Measurements from ENCODE around the gene FLNA. TPM values are rescaled to one million over a fixed set of nuclear protein-coding genes. Genes with fewer than 3 reads are reported as not detected.
A peak's percentile ranks its signal among the peaks of the same experiment; 100 is the strongest.
"Not testable (repeated sequence)": the region's sequence is repeated elsewhere in the genome, so short reads cannot be mapped to it uniquely, and the experiment has no call there.

Gene FLNA
- total RNA-seq, 1 experiment from 2014 or later = 920 TPM

DNA sequence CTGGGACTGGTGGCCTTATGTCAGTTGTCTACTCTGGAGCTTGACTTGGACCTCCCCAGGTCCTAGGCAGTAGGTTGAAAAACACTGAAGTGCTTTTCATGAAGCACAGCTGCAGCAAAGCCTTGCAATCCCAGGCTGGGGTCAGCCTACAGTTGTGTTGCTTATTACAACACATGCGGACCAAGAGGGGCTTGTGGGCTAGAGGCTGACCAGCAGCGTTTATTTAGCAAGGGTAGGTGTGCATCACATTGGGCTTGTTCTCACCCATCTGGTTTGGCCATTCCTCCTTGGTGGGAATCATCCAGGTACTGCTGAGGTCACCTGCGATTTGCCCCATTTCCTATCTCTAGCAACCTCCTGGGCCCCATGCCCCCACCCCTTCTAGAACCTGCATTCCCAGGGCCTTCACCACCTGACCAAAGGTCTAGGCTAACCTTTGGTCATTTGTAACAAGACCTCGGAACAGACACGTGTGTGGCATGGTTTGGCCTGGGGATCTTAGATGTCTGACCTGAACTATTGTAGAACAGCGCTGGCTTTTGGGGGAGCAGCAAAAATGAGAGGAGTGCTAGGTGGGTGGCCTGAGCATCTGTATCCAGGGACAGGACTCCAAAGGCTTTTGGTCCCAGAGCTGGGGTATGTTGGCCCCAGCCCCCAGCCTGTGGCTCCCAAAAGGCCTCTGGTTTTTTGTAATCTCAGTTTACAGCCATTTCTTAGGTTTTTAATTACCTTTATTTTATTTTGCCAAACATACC is 26.8 kb upstream of the FLNA start:
- in situ Hi-C loops (cut with HindIII; ENCODE audit: low pct_unique_long_range_greater_than_20kb, low sequenced_read_pairs) = no loop called here
- H3K27me3 ChIP-seq (ENCODE audit: control insufficient read depth, insufficient read depth, low read length) = no peaks in the 10 kb centered on the region
- H3K4me1 ChIP-seq (ENCODE audit: control insufficient read depth, insufficient read depth, low read length) = peaks cover 29% of the 10 kb centered on the region
- POLR2A ChIA-PET = interaction anchor here (0.5 kb wide), 1 partner anchor 74 kb away, joined by 4 read pairs; no protein-coding TSS in a partner anchor
- no peak overlapping the region for H3K4me3 ChIP-seq (ENCODE audit: low read depth in 2 of 2, low read length in 2 of 2)
- TF ChIP-seq TCF7L2 (IDR thresholded peaks at IDR 0.05; ENCODE audit: low read depth, low read length) (no peak), SIN3A (IDR thresholded peaks at IDR 0.05; ENCODE audit: borderline replicate concordance, insufficient read depth, low read depth, low read length) (peak; percentile 53; the same call in 1 of the 2 replicates), POLR2AphosphoS5 (IDR thresholded peaks at IDR 0.05; ENCODE audit: low read depth, low read length) (peak; percentile 99)
- TF ChIP-seq, protein P1, sequence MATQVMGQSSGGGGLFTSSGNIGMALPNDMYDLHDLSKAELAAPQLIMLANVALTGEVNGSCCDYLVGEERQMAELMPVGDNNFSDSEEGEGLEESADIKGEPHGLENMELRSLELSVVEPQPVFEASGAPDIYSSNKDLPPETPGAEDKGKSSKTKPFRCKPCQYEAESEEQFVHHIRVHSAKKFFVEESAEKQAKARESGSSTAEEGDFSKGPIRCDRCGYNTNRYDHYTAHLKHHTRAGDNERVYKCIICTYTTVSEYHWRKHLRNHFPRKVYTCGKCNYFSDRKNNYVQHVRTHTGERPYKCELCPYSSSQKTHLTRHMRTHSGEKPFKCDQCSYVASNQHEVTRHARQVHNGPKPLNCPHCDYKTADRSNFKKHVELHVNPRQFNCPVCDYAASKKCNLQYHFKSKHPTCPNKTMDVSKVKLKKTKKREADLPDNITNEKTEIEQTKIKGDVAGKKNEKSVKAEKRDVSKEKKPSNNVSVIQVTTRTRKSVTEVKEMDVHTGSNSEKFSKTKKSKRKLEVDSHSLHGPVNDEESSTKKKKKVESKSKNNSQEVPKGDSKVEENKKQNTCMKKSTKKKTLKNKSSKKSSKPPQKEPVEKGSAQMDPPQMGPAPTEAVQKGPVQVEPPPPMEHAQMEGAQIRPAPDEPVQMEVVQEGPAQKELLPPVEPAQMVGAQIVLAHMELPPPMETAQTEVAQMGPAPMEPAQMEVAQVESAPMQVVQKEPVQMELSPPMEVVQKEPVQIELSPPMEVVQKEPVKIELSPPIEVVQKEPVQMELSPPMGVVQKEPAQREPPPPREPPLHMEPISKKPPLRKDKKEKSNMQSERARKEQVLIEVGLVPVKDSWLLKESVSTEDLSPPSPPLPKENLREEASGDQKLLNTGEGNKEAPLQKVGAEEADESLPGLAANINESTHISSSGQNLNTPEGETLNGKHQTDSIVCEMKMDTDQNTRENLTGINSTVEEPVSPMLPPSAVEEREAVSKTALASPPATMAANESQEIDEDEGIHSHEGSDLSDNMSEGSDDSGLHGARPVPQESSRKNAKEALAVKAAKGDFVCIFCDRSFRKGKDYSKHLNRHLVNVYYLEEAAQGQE (IDR thresholded peaks at IDR 0.05; ENCODE audit: insufficient read depth in 1 of 2, low read depth in 2 of 2, low read length in 1 of 2) = no peak
- TF ChIP-seq, protein P2, sequence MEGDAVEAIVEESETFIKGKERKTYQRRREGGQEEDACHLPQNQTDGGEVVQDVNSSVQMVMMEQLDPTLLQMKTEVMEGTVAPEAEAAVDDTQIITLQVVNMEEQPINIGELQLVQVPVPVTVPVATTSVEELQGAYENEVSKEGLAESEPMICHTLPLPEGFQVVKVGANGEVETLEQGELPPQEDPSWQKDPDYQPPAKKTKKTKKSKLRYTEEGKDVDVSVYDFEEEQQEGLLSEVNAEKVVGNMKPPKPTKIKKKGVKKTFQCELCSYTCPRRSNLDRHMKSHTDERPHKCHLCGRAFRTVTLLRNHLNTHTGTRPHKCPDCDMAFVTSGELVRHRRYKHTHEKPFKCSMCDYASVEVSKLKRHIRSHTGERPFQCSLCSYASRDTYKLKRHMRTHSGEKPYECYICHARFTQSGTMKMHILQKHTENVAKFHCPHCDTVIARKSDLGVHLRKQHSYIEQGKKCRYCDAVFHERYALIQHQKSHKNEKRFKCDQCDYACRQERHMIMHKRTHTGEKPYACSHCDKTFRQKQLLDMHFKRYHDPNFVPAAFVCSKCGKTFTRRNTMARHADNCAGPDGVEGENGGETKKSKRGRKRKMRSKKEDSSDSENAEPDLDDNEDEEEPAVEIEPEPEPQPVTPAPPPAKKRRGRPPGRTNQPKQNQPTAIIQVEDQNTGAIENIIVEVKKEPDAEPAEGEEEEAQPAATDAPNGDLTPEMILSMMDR (IDR thresholded peaks at IDR 0.05) = no peak
- CTCF ChIA-PET = no interaction called here
- BruUV-seq (replicated peaks) = no TSS peak
- ATAC-seq = peak; percentile 4
- intact Hi-C loops (cut with micrococcal nuclease; ENCODE audit: unreplicated experiment) = no loop called here
- peaks cover 10% of the 10 kb centered on the region for H3K36me3 ChIP-seq (ENCODE audit: control insufficient read depth, insufficient read depth, low read length)
- DNase-seq (ENCODE audit: low read depth, low spot score) = no peak
- peak overlapping the region; percentile 64 for H3K27ac ChIP-seq (ENCODE audit: low read length)
- no peaks in the 10 kb centered on the region for H3K9me3 ChIP-seq (ENCODE audit: control insufficient read depth, insufficient read depth, low read depth, low read length)

DNA sequence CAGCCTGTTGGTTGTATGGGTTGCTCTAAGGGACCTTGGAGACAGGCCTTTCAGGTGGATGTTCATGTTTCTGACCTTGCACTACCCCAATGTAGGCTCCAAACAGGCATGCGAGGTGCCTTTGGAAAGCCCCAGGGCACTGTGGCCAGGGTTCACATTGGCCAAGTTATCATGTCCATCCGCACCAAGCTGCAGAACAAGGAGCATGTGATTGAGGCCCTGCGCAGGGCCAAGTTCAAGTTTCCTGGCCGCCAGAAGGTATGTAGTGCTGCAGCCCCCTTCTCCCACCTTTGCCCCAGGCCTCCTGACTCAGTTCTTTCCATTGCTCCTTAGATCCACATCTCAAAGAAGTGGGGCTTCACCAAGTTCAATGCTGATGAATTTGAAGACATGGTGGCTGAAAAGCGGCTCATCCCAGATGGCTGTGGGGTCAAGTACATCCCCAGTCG is 26.0 kb upstream of the FLNA start:
- intact Hi-C loops (cut with micrococcal nuclease; ENCODE audit: unreplicated experiment); ATAC-seq; BruUV-seq (replicated peaks); H3K9me3 ChIP-seq (ENCODE audit: control insufficient read depth, insufficient read depth, low read depth, low read length); POLR2A ChIA-PET; DNase-seq (ENCODE audit: low read depth, low spot score); H3K36me3 ChIP-seq (ENCODE audit: control insufficient read depth, insufficient read depth, low read length); in situ Hi-C loops (cut with HindIII; ENCODE audit: low pct_unique_long_range_greater_than_20kb, low sequenced_read_pairs); H3K27me3 ChIP-seq (ENCODE audit: control insufficient read depth, insufficient read depth, low read length): not testable (repeated sequence)
- Histone ChIP-seq H3K4me3 (ENCODE audit: low read depth in 2 of 2, low read length in 2 of 2) (peak overlapping the region; percentile 82 to 99), H3K4me1 (ENCODE audit: control insufficient read depth, insufficient read depth, low read length) (peaks cover 29% of the 10 kb centered on the region), H3K27ac (ENCODE audit: low read length) (peak overlapping the region; percentile 99; the same call in 1 of the 2 replicates)
- CTCF ChIA-PET = interaction anchor here (0.5 kb wide), 1 partner anchor 100 kb away, joined by 5 read pairs; no protein-coding TSS in a partner anchor
